ELF-1 (cell line): Measurements from ENCODE around the gene KAZN.

ENCODE experiments used
- DNase-seq: peaks from one replicate; pipeline ENCODE4 v3.0.0-alpha.2; 2016; ENCODE audit warnings: low read depth, low spot score

The KAZN gene

DNA sequence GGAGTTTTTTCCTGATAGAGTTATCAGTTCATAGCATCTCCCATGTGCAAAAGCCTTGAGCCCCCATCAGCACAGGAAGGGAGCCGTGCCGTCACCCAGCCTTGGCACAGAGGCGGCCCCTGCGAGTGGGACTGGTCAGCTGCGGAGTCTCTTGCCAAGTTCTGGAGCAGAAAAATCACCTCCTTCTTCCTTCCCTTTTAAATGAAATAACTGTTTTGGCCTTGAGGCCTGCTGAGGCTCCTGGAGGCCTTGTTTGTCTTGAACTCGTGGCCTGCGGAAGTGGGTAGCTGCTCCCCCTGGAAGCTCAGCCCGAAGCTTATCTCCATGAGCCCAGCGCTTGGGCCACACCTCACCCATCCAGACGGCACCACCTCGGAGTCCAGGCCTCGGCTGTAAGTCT lies 409.4 kb downstream of the KAZN start:
- no peak for DNase-seq

DNA sequence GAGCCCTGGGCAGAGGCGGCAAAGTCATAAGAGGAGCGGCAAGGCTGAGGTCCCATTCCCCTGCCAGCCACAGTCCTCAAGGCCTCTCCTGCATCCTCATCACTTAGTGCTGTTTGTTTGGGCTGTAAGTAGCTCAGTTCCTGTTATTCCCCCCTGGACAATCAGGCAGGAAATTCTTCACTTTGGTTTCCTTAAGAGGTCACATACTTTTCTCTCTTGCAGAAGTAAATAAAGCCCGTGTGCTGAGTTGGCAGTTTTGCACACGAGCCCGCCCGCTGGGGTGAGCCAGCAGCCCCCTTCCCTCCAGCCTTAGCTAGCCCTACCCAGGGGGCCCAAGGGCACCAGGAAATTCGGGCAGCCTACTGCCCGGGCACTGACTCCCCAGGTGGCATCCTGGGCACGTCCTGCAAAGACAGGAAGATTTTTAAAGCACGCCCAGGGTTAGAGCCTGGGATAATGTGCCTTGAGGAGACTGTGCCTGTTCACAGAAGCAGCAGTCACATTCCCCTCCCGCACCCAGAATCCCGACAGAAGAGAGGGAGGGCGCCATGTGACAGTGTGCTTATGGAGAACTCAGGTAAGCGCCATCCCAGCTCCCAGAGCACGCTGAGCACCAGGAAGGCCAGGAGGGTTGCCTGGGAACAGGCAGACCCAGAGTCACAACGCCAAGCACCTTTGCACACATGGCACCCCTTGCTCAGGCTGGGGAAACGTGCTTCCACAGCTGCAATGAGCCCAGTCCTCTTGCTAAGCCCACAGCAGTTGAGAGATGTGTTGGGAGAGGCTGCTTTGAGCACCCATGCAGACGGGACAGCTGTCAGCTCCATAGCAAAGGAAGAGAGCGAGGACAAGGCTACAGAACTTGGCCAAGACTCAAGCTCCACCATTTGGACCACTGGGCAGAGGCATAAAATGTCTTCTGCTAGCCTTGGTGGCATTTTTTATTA lies 410.6 kb downstream of the KAZN start:
- no peak for DNase-seq

DNA sequence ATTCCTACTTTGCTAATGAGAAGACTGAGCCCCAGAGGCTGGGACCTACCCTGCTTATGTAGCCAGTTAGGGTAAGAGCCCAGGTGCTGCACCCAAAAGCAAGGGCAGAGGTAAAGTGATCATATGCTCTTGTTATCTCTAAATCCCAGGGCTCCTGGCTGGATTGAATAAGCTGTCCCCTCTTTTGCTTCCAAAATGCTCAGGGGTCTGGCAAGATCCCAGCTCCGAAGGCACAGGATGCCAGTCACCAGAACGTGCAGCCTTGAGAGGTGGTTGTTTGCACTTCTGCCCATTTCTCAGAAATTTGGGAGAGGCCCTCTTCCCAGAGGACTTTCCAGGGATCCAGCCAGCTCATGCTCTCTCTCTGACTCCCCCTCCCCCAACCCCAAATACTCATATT lies 412.7 kb downstream of the KAZN start:
- DNase-seq: no peak

DNA sequence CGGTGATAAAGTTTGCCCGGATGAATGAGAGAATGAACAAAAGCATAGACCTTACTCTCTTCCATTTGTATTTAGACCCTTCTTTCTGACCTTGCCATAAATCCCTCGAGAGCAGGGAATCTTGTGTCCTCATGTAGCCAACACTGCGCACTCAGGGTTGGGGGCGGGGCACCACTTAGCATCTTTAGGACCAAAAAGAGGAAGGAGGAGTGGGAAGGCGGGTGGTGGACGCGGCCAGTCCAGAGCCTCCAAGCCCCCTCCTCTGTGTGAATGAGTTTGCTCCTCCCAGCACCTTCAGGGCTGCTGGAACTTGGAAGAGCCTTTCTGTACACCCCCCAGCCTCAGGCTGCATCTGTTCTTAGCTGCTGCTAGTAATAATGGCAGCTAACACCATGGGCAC lies 413.2 kb downstream of the KAZN start:
- DNase-seq: peak; percentile 35

DNA sequence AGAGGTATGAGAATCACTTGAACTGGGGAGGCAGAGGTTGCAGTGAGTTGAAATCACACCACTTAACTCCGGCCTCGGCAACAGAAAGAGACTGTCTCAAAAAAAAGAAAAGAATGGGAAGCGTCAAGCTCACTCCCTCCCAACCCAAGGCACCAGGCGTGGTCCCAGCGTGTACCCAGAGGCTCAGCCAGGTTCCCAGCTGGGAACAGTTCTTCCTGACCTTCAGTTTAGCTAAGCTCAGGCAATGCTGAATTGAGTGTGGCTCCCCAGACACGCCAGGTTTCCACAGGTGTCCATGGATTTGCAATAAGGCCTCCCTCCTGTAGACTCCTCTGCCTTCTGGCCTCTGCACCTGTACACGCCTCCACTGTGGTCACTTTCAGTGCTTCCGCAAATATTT lies 414.3 kb downstream of the KAZN start:
- no peak for DNase-seq

DNA sequence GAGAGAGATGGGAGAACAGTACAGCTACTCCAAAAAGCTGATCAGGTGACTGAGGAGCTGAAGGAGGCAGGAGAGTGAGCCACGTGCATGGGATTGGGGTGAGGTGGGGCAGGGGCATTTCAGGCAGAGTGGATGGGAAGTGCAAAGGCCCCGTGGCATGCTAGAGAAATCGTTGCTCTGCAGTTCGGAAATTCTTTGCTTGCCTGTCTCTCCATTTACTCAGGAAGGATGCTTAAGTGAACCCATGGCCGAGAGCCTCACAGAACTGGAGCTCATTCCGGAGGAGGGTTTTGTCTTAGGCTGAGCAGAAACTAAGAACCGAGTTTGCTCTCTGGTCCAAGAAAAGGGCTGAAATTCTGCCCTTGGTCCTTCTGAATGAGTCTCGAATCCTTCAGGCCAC lies 415.3 kb downstream of the KAZN start:
- no peak for DNase-seq

DNA sequence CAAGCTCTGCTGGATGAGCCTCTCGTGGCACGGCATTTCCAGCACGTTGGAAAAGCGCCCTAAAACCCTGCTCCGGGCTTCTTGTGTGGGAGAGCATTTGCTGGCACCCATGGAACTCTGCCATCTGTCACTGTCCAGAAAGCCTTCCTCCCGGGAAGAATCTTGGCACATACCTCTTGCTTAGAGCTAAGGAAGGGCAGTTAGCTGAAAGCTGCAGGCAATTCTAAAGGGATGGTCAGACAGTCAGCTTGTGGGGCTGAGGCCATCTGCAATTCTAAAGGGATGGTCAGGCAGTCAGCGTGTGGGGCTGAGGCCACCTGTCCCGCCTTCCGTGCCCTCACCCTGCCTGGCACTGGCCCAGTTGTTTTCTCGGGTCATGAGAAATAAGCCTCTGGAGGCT lies 416.0 kb downstream of the KAZN start:
- no peak for DNase-seq

DNA sequence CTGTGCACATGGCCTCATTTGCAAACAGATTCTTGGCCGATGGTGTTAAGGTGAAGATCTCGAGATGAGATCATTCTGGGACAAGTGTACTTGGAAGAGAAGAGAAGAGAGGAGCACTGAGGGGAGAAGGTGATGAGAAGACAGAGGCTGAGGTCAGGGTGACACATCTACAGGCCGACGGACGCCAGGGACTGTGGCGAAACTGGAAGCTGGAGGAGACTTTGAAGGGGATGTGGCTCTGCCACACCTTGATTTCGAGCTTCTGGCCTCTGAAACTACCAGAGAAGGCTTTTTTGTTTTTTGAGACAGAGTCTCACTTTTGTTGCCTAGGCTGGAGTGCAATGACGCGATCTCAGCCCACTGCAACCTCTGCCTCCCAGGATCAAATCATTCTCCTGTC lies 417.5 kb downstream of the KAZN start:
- no peak for DNase-seq

DNA sequence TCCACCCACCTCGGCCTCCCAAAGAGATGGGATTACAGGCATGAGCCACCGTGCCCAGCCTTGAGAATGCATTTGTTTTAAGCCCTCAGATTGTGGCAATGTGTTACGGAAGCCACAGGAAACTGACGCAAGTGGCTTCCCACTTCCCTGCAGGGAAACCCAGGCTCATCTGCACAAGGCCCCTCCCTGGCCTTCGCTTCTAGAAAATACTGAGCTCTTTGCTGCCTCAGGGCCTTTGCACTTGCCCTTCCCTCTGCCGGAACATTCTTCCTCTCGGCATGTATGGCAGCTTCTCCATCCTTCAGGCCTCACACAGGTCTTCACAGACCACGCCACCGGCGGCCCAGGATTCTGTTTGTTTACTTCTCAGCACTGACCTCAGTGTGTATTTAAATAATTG lies 418.0 kb downstream of the KAZN start:
- no peak for DNase-seq

DNA sequence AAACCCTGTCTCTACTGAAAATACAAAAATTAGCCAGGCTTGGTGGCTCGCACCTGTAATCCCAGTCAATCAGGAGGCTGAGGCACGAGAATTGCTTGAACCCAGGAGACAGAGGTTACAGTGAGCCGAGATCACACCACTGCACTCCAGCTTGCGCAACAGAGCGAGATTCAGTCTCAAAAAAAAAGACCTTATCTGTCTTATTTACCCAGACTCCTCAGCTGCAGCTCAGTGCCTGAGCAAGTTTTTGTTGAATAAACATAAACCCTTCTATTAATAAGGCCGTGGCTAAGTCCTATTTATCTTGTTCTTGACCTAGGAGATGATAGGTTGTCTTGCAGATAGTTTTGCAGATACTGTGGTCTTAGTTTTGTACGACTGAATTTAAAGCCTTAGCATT lies 418.6 kb downstream of the KAZN start:
- DNase-seq: no peak

DNA sequence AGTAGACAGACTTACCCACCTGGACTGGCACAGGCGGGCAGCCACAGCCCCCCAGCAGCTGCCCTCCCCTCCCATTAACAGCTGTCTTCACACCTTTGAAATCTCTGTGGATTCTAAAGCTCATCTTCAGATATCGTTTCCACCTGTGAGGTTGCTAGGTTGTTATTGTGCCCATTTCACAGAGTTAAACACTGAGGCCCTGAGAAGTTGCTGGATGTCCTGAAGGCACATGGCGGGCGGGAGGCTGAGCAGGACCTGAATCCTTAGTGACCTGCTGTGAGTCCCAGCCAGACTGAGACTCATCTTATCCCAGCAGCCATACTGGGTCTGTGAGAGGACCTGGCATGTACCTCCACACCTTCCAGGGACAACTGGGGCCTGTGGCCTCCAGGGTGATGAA lies 420.3 kb downstream of the KAZN start:
- no peak for DNase-seq

DNA sequence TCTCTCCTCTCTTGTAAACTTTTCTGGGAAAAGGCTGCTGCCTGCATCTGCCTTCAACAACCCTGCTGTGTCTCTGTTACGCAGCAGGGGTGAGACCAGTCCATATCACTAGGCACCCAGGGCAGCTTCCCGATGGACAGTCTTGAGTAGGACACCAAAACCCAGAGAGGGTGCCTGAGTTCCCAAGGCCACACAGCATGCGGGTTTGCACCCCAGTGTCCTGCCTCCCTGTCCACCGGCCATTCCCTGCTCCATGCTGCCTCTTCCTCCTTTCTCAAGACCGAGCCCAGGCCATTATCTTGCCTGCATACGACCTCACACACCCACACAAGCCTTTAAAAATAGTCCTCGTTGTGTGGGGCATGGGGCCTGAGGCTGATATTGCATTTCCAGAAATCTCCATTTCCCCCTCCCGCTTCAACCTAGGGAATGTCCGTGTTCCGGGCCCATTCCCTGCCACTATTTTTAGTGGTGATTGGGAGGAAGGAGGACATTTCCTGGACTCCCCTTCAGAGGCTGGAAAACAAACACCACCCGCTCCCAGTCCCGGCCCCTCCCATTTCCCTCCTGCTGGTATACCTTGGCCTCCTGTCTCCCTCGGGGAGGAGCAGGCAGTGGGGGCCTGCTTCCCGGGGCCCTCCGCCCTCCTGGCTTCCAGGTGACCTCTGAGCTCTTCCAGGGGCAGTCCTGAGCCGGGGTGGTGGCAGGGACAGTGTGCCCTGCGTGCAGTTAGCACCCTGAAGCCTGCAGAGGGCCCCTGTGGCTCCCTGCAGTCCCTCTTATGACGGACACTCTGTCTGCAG lies 422.7 kb downstream of the KAZN start:
- DNase-seq: peak; percentile 30

DNA sequence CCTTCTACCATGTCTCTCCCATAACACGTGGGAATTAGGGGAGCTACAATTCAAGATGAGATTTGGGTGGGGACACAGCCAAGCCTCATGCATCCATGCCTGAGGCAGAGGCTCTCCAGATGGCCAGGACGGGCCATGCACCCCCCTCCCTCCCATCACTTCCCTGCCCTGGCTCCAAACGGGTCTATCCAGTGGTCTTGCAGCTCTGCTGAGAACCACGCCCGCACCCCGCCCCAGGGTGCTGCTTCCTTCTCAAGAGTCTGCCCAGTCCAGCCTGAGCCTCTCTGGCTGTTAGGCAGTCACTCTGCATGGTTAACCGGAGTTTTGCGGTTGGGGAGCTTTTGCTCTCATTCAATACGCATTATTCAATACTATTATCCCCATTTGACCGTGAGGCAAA lies 423.6 kb downstream of the KAZN start:
- no peak for DNase-seq

DNA sequence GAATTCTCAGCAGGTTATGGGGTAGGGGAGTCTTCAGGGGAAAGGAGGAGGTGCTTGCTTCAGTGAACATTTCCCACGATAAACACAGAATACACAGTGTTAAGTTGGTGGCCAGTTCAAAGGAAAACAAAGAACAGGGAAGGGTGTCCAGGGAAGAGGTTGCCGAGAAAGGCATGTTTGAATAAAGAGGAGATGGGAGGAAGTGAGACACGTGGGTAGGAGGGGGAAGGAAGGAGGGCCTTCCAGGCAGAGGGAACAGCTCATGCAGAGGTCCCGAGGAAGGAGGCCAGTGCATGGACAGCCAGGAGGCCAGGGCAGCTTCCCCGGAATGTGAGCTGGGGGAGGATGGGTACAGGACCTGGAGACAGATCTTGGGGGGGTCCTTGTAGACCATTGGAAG lies 424.7 kb downstream of the KAZN start:
- DNase-seq: no peak

DNA sequence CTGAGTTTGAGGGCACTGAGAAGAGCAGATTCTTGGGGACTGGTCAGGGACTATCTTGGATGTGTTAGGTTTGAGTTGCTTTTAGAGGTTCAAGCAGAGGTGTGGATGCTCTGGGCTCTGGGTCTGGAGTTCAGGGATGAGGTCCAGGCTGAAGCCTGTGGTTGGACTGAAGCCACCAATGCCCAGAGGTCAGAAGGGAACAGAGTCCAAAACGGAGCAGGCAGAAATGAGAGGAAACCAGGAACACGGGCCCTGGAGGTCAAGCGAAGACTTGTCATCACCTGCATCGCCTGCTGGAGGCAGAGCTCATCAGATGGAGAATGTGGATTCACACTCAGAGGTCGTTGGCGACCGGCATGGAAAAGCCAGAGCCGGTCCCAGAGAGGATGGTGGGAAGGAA lies 425.5 kb downstream of the KAZN start:
- no peak for DNase-seq

DNA sequence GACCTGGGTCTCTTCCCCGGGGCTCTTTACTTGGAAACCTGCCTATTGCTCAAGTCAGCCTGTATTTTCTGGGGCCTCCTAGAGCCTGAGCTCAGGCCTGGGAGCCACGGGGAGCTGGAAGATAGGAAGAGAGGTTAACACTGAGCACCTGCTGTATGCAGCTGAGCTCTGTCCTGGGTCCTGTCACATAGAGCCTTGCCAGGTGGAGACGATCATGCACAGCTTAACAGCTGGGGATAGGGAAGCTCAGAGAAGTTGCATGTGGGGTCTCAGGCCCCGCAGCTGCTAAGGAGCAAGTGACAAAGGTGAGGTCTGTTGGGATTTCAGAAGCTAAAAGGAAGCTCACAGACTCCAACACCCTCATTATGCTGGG lies 427.6 kb downstream of the KAZN start:
- no peak for DNase-seq

DNA sequence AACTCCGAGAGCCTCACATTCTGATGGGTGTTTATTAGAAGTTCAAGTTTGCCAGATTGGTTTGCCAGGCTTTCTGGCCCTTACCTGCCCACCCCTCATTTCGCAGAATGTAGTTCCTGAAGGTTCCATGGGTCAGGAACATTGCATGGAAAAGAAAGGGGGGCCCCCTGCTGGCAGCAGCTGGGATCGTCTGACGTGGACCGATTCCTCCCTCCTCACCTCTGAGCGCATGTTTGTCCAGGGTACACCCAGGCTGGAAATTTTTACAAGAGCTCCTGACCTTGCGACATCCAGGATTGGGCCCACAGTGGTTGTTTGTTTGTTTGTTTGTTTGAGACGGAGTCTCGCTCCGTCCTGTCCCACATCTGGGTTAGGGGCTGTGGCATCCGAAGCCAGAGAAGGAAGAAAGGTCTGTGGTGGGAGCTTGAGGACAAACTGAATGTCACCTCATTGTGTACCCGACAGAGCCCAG lies 429.1 kb downstream of the KAZN start:
- peak; percentile 89 for DNase-seq

DNA sequence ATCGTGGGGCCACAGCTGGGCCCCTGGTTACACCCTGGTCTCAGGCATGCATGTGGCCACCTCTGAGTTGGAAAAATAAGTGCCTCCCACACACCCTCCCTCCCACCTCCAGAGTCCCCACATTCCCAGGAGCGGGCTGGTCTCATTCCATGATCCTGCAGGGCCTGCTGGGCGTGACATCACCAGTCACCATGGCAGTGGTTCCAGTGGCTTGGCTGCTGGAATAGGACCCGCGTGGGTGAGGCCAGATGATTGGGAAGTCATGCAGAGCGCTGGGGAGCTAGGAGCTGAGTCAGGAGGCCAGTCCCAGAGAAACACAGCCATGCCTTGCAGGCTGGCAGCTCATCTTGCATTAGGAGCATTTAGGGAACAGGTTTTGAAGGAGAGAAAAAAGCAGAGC lies 429.6 kb downstream of the KAZN start:
- DNase-seq: peak; percentile 29

DNA sequence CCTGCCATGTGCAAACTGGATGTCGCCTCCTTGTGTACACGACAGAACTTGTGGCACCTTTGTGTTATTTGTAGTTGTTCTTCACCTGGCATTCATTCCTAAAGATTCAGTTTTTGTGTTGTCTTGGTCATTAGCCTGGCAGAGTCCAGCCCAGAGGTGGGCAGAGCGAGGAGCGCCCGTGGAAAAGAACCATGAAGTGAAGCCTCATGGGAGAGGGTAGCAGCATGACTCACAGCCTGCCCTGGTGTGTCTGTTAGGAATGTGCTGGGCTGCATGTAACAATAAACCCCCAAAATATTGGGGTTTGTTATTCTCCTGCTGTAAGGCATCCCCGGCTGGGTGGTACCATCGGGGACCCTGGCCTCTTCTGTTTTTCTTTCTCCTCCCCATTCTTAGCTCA lies 430.1 kb downstream of the KAZN start:
- DNase-seq: no peak

DNA sequence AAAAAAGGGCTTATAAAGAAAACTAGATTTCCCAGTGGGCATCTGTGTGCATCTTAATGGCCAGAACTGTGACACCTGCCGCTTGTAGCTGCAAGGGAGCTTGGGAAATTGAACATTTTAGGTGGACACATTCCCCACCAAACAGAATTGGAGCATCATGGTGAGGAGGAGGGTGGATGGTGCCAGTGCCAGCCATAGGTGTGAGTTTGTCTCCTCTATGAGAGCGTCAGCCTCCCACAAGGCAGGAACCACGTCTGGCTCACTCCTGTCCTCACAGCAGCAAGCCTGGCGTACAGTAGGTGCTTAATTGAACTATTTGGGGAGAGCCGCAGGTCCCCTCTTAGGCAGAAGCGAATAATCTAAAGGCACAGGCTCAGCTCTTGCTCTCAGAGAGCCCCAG lies 430.6 kb downstream of the KAZN start:
- no peak for DNase-seq

DNA sequence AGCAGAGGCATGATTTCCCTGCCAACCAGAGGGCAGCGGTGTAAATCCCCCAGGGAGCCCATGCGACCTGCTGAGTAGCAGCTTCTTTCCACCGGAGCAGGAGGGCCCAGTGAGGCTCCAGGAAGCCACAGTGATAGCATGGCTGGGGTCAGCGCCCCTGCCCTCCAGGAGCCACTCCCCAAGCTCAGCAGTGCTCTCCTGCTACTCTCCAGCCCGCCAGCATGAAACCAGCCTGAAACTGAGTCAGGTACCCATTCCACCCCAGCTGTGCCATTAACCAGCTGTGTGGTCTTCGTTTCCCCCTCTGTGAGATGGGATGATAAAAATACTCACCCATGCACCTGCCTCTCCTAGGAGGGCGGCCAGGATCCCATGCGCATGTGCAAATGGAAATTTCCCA lies 431.3 kb downstream of the KAZN start:
- no peak for DNase-seq

DNA sequence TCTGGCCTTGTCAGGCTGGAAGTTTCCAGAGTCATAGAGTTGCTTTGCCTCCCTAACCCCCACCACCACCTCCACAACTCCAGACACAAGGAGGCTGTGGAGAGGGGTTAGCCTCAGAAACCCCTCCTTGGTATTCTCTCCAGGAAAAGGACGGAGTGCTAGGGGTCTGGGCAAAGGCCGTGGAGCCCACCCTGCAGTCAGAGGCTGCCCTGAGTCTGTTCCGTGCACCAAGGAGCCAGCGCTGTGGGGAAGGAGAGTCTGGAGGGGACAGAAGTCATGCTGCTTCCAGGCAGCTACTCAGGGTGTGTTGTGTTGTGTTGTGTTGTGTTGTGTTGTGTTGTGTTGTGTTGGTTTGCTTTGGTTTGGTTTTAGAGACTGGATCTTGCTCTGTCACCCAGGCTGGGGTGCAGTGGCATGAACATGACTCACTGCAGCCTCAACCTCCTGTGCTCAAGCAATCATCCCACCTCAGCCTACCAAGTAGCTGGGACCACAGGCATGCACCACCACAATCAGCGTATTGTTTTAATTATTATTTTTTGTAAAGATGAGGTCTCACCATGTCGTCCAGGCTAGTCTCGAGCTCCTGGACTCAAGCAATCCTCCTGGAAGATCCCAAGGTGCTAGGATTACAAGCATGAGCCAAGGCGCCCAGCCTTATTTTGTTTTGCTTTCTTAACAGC lies 432.9 kb downstream of the KAZN start:
- no peak for DNase-seq
